ENCODE data around the gene PIGP. TPM values are rescaled to one million over a fixed set of nuclear protein-coding genes. Genes with fewer than 3 reads are reported as not detected.

PIGP gene
- 10.3 and 10.6 TPM in 2 replicates for total RNA-seq

DNA sequence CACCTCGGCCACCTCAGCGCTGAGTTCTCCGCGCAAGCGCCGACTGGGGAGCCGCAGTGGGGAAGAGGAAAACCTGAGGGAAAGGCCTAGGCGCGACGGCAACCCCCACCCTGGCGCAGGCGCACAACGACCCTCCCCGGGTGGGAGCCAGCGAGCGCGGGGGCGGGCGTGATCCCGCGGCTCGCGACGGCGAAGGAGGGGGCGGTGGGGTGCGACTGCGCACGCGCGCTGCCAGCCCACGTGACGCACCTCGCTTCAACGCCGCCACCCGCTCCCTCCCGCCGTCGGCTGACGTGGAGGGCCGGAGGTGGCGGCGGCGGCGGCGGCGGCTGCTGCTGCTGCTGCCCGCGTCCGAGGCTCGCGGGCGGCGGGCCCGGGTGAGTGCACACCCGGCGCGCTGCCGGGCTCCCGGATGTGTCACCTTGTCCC, at the start of gene PIGP, which contains the start of gene TTC3:
Gene PIGP (minus strand): TSS at position 84 of the 429 bp plus-strand sequence. CDS start 556 bp downstream, outside the sequence.
Gene TTC3 (plus strand): TSS at position 267 of the 429 bp plus-strand sequence. CDS start 14,004 bp downstream, outside the sequence.

Small RNA genes within 50 kb of the gene (small RNA-seq; reads per million reads assigned to genes)
- not detected for gene RNU6-696P

Other genes with a start within 250 kb of the PIGP start
- 47.5 and 50.6 TPM in 2 replicates for gene HLCS, start 106.4 kb downstream of the PIGP start, total RNA-seq
- 0.11 TPM in 1 of 2 replicates, not detected in the other for gene RIPPLY3, start 66.4 kb downstream of the PIGP start, total RNA-seq
- 328 and 353 TPM in 2 replicates for gene TTC3, start 183 bp upstream of the PIGP start, total RNA-seq
- gene VPS26C, start 194.3 kb upstream of the PIGP start, total RNA-seq, result 72.8 and 73.7 TPM in 2 replicates